Measurements from ENCODE around the gene NPEPPS.
"Not testable (repeated sequence)": the region's sequence is repeated elsewhere in the genome, so short reads cannot be mapped to it uniquely, and the experiment has no call there.

NPEPPS gene

DNA sequence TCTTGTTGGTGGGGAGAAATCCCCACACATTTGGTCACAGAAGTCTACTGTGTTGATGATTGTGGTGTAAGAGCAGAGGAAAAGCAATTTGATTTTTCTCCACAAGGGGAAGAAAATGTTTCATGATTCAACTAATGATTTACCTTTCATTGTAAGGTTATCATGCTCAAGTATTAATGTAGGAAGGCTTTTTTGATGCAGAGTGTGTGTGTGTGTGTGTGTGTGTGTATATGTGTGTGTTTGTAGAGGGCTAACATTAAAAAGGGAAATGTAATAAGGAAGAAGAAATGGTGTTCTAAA is 31.4 kb downstream of the NPEPPS start:
- not testable (repeated sequence) for DNase-seq

GRCh38 chr17:47567261-47567660 is 36.4 kb downstream of the NPEPPS start:
- not testable (repeated sequence) for DNase-seq

- not testable (repeated sequence) for DNase-seq
Observed at GRCh38 chr17:47572561-47572960, 41.7 kb downstream of the NPEPPS start.

DNA sequence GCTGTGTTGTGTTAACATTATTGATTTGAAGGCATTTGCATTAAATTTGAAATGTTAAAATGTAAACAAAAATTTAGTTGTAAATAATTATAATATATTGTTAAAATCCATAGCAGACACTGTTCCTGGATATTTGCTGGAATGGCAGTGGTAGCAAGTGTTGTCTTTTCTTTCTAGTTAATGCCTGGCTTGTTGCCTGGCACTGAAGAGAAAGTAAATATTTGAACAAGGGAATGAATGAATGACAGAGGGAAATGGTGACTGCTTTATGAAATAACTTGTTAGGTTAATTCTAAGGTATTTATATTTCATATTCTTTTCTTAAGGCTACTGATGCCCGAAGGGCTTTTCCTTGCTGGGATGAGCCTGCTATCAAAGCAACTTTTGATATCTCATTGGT is 51.5 kb downstream of the NPEPPS start:
- not testable (repeated sequence) for DNase-seq

DNA sequence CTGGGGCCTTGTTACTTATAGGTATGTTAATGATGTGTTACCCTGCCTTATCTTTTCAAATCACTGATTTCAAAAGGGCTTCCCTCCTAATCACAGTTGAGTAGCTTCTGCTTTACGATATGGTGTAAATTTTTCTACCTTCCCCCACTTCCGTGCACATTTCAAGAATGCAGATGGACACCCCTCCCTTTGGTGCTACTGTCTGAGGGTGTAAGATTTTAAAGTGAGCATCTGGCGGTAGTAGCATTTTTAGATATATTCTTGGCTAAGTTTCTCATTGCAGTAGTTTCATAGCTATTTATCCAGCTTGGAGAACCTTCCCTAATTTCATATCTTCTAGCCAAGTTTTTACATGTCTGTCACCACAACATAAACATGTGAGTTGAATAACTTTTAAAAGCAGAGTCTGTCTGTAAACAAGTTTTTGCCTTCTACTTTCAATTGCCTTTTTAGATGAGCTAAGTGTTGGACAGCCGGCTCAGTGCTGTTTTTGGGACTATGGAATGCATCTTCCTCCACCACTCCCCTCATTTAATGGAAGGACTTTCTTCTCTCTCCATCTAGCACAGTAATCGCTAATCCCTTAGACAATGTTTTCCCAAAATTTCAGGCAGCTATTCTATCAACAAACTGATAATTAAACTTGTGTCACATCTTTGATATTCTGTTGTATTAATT is 55.6 kb downstream of the NPEPPS start:
- DNase-seq = not testable (repeated sequence)

DNA sequence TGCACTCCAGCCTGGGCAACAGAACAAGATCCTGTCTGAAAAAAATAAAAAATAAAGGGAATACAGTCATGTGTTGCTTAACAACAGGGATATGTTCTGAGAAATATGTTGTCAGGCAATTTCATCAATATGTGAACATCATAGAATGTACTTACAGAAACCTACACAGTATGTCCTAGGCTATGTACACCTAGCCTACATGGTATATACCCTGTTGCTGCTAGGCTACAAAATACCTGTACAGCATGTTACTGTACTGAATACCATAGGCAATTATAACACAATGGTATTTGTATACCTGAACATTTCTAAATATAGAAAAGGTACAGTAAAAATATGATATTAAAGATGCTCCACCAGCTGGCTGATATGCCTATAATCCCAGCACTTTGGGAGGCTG is 62.6 kb downstream of the NPEPPS start:
- DNase-seq = not testable (repeated sequence)

DNA sequence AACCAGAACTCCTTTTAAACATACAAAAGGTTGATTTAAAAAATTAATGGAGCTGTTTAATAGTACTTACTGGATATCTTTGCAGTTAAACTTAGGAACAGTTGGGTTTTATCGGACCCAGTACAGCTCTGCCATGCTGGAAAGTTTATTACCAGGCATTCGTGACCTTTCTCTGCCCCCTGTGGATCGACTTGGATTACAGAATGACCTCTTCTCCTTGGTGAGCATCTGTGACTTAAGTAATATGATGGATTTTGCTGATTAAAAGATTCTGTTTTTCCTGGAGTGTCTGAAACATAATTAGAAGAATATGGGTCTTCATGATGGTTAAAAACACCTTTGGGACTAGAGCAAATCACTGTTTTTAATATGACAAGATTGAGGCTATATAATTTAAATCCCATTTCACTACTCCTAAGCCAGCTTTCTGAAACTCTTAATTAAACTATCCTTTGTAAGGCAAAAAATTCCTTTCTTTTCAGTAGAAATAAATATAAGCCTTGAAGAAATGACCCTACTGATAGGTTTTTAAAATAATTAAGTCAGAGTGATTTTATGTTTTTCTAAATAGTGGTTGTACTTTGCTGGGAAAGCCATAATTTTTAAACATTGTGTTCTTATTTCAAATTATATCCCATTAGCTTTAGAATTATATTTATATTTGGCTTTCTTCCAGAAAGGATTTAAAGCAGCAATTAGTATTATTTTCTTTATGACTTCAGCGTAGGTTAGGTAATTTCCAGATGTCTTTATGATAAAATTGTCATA is 73.1 kb downstream of the NPEPPS start:
- no peak for DNase-seq

GRCh38 chr17:47604598-47604927 is 73.7 kb downstream of the NPEPPS start:
- DNase-seq = no peak

DNA sequence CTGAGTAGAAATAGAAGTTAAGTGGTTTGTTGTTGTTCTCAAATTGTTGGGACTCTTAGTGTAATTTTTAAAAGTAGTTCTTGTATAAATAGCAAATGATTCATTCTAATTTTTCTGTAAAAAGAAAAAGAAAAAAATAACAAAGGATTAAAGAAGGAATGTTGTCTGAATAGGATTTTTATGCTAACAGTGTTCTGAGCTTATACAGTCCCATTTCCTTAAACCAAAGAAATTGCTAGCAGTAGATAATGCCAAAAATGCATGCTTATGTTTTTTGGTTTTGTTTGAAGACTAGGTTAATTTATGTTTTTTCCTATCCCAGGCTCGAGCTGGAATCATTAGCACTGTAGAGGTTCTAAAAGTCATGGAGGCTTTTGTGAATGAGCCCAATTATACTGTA is 74.1 kb downstream of the NPEPPS start:
- DNase-seq = no peak

DNA sequence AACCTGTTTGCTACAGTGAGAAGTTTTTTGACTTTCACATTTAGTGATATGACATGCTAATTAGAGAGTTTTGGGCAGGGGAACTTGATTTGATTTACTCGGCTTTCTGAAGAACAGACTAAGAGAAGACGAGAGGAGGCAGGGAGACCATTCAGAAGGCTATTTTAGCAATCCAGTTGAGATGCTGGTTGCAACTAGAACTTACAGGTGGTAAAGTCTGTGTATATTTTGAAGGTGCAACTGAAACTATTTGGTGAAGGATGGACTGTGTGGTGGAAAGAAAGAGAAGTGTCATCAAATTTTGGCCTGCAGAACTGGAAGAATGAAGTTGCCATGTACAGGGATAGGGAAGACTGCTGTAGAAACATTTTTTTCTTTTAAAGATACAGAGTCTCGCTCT is 76.6 kb downstream of the NPEPPS start:
- no peak for DNase-seq

- no peak for DNase-seq
Observed at GRCh38 chr17:47611372-47612350, 80.8 kb downstream of the NPEPPS start.

DNA sequence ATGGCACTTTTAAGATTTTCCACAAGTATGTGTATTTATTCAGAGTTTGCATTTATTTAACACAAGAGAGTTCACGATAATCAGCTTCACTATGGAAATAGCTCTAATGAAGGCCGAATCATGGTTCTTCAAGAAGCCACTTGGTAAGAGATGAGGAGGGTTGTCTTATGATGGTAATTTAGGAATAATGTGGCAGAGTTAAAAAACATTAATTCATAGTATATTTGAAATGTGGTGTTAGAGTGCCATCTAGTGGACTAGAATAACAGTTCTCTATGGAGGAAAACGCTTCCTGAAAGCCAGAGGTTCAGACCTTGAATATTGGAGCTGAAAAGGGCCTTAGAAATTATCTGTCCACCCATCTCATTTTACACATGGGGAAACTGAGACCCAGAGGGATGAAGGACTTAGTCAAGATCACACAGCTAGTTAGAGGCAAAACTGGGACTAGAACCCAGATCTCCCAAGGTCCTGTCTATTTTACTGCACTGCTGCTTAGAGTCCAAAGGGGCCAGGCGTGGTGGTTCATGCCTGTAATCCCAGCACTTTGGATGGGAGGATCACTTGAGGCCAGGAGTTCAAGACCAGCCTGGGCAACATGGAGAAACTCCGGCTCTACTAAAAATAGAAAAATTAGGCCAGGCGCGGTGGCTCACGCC is 85.0 kb downstream of the NPEPPS start:
- DNase-seq = no peak

- DNase-seq = no peak
Observed at GRCh38 chr17:47618410-47618809, 87.5 kb downstream of the NPEPPS start.

GRCh38 chr17:47620503-47621245 is 89.8 kb downstream of the NPEPPS start:
- DNase-seq = no peak

- DNase-seq = no peak
Observed at GRCh38 chr17:47621293-47622179, 90.6 kb downstream of the NPEPPS start.

GRCh38 chr17:47622180-47622549 is 91.3 kb downstream of the NPEPPS start:
- no peak for DNase-seq

- no peak for DNase-seq
Observed at GRCh38 chr17:47624727-47625068, 93.8 kb downstream of the NPEPPS start.

GRCh38 chr17:47628014-47628566 is 97.2 kb downstream of the NPEPPS start:
- DNase-seq = no peak

GRCh38 chr17:47629826-47630225 is 98.9 kb downstream of the NPEPPS start:
- DNase-seq = no peak

- no peak for DNase-seq
Observed at GRCh38 chr17:47630614-47631013, 99.7 kb downstream of the NPEPPS start.

DNA sequence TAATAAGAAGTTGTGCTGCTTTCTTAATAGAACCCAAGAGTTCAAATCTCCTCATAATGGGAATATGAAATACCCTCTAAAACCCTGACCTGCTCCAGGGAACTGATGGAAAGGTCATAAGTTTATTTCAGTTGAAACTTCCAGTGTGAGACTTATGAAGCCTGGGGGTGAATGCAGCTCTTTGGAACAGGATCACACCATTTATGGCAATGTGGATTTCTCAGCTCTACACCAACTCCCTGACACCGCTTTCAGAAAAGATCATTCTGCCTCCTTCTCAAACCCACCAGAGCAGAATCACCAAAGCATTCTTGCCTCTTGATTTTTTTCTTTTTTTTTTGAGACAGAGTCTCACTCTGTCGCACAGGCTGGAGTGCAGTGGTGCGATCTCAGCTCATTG is 102.1 kb downstream of the NPEPPS start:
- DNase-seq = no peak

Measured in T-helper 9 cell (primary cell).